Activated naive CD4-positive, alpha-beta T cell treated with anti-CD3 and anti-CD28 coated beads for 36 hours (primary cell): Measurements from ENCODE around the gene STXBP6. TPM values are rescaled to one million over a fixed set of nuclear protein-coding genes. Genes with fewer than 3 reads are reported as not detected.

Source experiments
- CTCF ChIA-PET: fragments of 350-600 bp; sonication (Branson Sonifier 250); formaldehyde crosslinking; loops from one replicate; lab custom pipeline; 2021; ENCODE audit warnings: antibody characterized with exemption; lab: Charles Lee
- DNase-seq: peaks from one replicate; pipeline ENCODE4 v3.0.0-alpha.2; 2020
- H3K27ac Mint-ChIP-seq: one replicate; pipeline ENCODE4 v1.8.0; 2021; ENCODE audit warnings: mild to moderate bottlenecking, mixed read lengths
- H3K27me3 Mint-ChIP-seq: one replicate; pipeline ENCODE4 v1.8.0; 2021; ENCODE audit warnings: low read depth, mixed read lengths
- H3K36me3 Mint-ChIP-seq: one replicate; pipeline ENCODE4 v1.8.0; 2021; ENCODE audit warnings: low read depth, mixed read lengths
- H3K4me1 Mint-ChIP-seq: one replicate; pipeline ENCODE4 v1.8.0; 2021; ENCODE audit warnings: low read depth, mixed read lengths
- H3K4me3 Mint-ChIP-seq: one replicate; pipeline ENCODE4 v1.8.0; 2021; ENCODE audit warnings: mild to moderate bottlenecking, moderate library complexity, mixed read lengths
- H3K9me3 Mint-ChIP-seq: one replicate; pipeline ENCODE4 v1.8.0; 2021; ENCODE audit warnings: mixed read lengths
- intact Hi-C: fragments of 100-400 bp; cut with micrococcal nuclease; formaldehyde crosslinking; loops from one replicate; pipeline ENCODE4 v1.15.1; 2023
- total RNA-seq, 2 experiments: library from RNA; stranded (reverse); gene quantifications; one replicate each; pipeline ENCODE4 v1.2.3, GENCODE V29; 2021

STXBP6 gene
- total RNA-seq, 2 experiments from 2014 or later, result not detected

- intact Hi-C loops, result no loop called here
- H3K4me1 Mint-ChIP-seq, result no peaks in the 10 kb centered on the region
- H3K27me3 Mint-ChIP-seq, result peaks cover 8% of the 10 kb centered on the region
These were observed 121.5 kb downstream of the STXBP6 start for GRCh38 chr14:24928386-24928900.

GRCh38 chr14:24927809-24928208 is 122.1 kb downstream of the STXBP6 start:
- Mint-ChIP-seq H3K27me3 (peaks cover 8% of the 10 kb centered on the region), H3K4me1 (no peaks in the 10 kb centered on the region), H3K27ac (no peak overlapping the region), H3K9me3 (no peaks in the 10 kb centered on the region), H3K36me3 (no peaks in the 10 kb centered on the region), H3K4me3 (no peak overlapping the region)
- CTCF ChIA-PET, result no interaction called here
- intact Hi-C loops, result no loop called here
- DNase-seq, result no peak

More at GRCh38 chr14:24928386-24928900, 121.5 kb downstream of the STXBP6 start:
- Mint-ChIP-seq H3K4me3 (no peak overlapping the region), H3K27ac (no peak overlapping the region), H3K9me3 (no peaks in the 10 kb centered on the region), H3K36me3 (no peaks in the 10 kb centered on the region)
- CTCF ChIA-PET, result no interaction called here
- no peak for DNase-seq

GRCh38 chr14:24925771-24926374 is 124.1 kb downstream of the STXBP6 start:
- no peak for DNase-seq
- Mint-ChIP-seq H3K9me3 (no peaks in the 10 kb centered on the region), H3K27me3 (peaks cover 8% of the 10 kb centered on the region), H3K4me3 (no peak overlapping the region), H3K27ac (no peak overlapping the region), H3K36me3 (no peaks in the 10 kb centered on the region), H3K4me1 (no peaks in the 10 kb centered on the region)
- CTCF ChIA-PET, result interaction anchor here (0.6 to 1.0 kb wide), 3 partner anchors 36 to 216 kb away, joined by 3 read pairs; no protein-coding TSS in a partner anchor
- intact Hi-C loops, result no loop called here

- no peak overlapping the region for H3K4me3 Mint-ChIP-seq
- intact Hi-C loops, result no loop called here
- CTCF ChIA-PET, result no interaction called here
- peaks cover 8% of the 10 kb centered on the region for H3K27me3 Mint-ChIP-seq
- H3K4me1 Mint-ChIP-seq, result no peaks in the 10 kb centered on the region
- no peaks in the 10 kb centered on the region for H3K36me3 Mint-ChIP-seq
- H3K27ac Mint-ChIP-seq, result no peak overlapping the region
- no peak for DNase-seq
- H3K9me3 Mint-ChIP-seq, result no peaks in the 10 kb centered on the region
These were observed 125.4 kb downstream of the STXBP6 start for GRCh38 chr14:24924544-24924943.

GRCh38 chr14:24921903-24922302 is 128.0 kb downstream of the STXBP6 start:
- H3K4me3 Mint-ChIP-seq, result no peak overlapping the region
- no peaks in the 10 kb centered on the region for H3K36me3 Mint-ChIP-seq
- CTCF ChIA-PET, result interaction anchor here (0.8 to 1.3 kb wide), 2 partner anchors 162 to 211 kb away, joined by 3 to 4 read pairs; no protein-coding TSS in a partner anchor
- no peaks in the 10 kb centered on the region for H3K4me1 Mint-ChIP-seq
- H3K27ac Mint-ChIP-seq, result no peak overlapping the region
- intact Hi-C loops, result no loop called here
- no peaks in the 10 kb centered on the region for H3K9me3 Mint-ChIP-seq
- peaks cover 10% of the 10 kb centered on the region for H3K27me3 Mint-ChIP-seq
- no peak for DNase-seq

- intact Hi-C loops, result no loop called here
- no peak overlapping the region for H3K27ac Mint-ChIP-seq
- DNase-seq, result no peak
- H3K9me3 Mint-ChIP-seq, result no peaks in the 10 kb centered on the region
- H3K4me1 Mint-ChIP-seq, result no peaks in the 10 kb centered on the region
- CTCF ChIA-PET, result interaction anchor here (0.6 to 1.3 kb wide), 2 partner anchors 209 to 240 kb away, joined by 3 to 4 read pairs; no protein-coding TSS in a partner anchor
- H3K4me3 Mint-ChIP-seq, result no peak overlapping the region
- no peaks in the 10 kb centered on the region for H3K36me3 Mint-ChIP-seq
- H3K27me3 Mint-ChIP-seq, result peaks cover 16% of the 10 kb centered on the region
These were observed 129.5 kb downstream of the STXBP6 start for GRCh38 chr14:24920265-24921075.

- Mint-ChIP-seq H3K9me3 (no peaks in the 10 kb centered on the region), H3K4me3 (no peak overlapping the region), H3K4me1 (no peaks in the 10 kb centered on the region), H3K27me3 (peaks cover 20% of the 10 kb centered on the region), H3K36me3 (no peaks in the 10 kb centered on the region), H3K27ac (no peak overlapping the region)
- CTCF ChIA-PET, result no interaction called here
- DNase-seq, result no peak
- intact Hi-C loops, result no loop called here
These were observed 131.1 kb downstream of the STXBP6 start for GRCh38 chr14:24918822-24919221.

- intact Hi-C loops, result no loop called here
- CTCF ChIA-PET, result no interaction called here
- no peak for DNase-seq
These were observed 133.9 kb downstream of the STXBP6 start for GRCh38 chr14:24915958-24916595.

GRCh38 chr14:24915403-24915921 is 134.5 kb downstream of the STXBP6 start:
- no peaks in the 10 kb centered on the region for H3K4me1 Mint-ChIP-seq

More at GRCh38 chr14:24915958-24916595, 133.9 kb downstream of the STXBP6 start:
- Mint-ChIP-seq H3K36me3 (no peaks in the 10 kb centered on the region), H3K4me1 (no peaks in the 10 kb centered on the region), H3K9me3 (no peaks in the 10 kb centered on the region), H3K4me3 (no peak overlapping the region), H3K27ac (no peak overlapping the region), H3K27me3 (peaks cover 18% of the 10 kb centered on the region)

GRCh38 chr14:24913746-24914145 is 136.2 kb downstream of the STXBP6 start:
- no peaks in the 10 kb centered on the region for H3K9me3 Mint-ChIP-seq
- no peaks in the 10 kb centered on the region for H3K36me3 Mint-ChIP-seq
- intact Hi-C loops, result no loop called here
- CTCF ChIA-PET, result no interaction called here
- peaks cover 18% of the 10 kb centered on the region for H3K27me3 Mint-ChIP-seq
- no peak overlapping the region for H3K4me3 Mint-ChIP-seq
- H3K4me1 Mint-ChIP-seq, result no peaks in the 10 kb centered on the region
- no peak overlapping the region for H3K27ac Mint-ChIP-seq
- DNase-seq, result no peak

More at GRCh38 chr14:24915403-24915921, 134.5 kb downstream of the STXBP6 start:
- CTCF ChIA-PET, result no interaction called here
- no peak overlapping the region for H3K27ac Mint-ChIP-seq
- no peaks in the 10 kb centered on the region for H3K36me3 Mint-ChIP-seq
- H3K4me3 Mint-ChIP-seq, result no peak overlapping the region
- DNase-seq, result no peak
- intact Hi-C loops, result no loop called here
- H3K27me3 Mint-ChIP-seq, result peaks cover 18% of the 10 kb centered on the region
- H3K9me3 Mint-ChIP-seq, result no peaks in the 10 kb centered on the region

- H3K4me1 Mint-ChIP-seq, result no peaks in the 10 kb centered on the region
- no peak overlapping the region for H3K4me3 Mint-ChIP-seq
- intact Hi-C loops, result no loop called here
- H3K36me3 Mint-ChIP-seq, result no peaks in the 10 kb centered on the region
- CTCF ChIA-PET, result no interaction called here
- no peaks in the 10 kb centered on the region for H3K9me3 Mint-ChIP-seq
- DNase-seq, result no peak
- H3K27ac Mint-ChIP-seq, result no peak overlapping the region
- peaks cover 20% of the 10 kb centered on the region for H3K27me3 Mint-ChIP-seq
These were observed 136.9 kb downstream of the STXBP6 start for GRCh38 chr14:24913021-24913420.
